K562 (cell line): ENCODE results near the gene RTCA. TPM values are rescaled to one million over a fixed set of nuclear protein-coding genes. Genes with fewer than 3 reads are reported as not detected.

Experiments
- DNMT1 ChIP-seq: fragments of 450-650 bp; IDR thresholded peaks from 2 replicates; pipeline ENCODE4 v1.6.1; 2016; ENCODE audit warnings: antibody characterized with exemption, mild to moderate bottlenecking
- FOXJ2 ChIP-seq: fragments of 200-800 bp; sonication (Bioruptor generic); IDR thresholded peaks from 2 replicates; pipeline ENCODE4 v1.6.1; 2016; ENCODE audit warnings: missing genetic modification characterization, missing compliant biosample characterization
- MECOM ChIP-seq: fragments of 250-450 bp; sonication (Bioruptor Pico); IDR thresholded peaks from 2 replicates; pipeline ENCODE4 v1.8.0; 2022; ENCODE audit warnings: inconsistent platforms
- MEIS2 ChIP-seq: fragments of 450-650 bp; IDR thresholded peaks from 2 replicates; pipeline ENCODE4 v1.6.1; 2014; ENCODE audit warnings: mild to moderate bottlenecking; ENCODE audit not compliant: partially characterized antibody
- ZNF133 ChIP-seq: fragments of 250-450 bp; sonication (Bioruptor Pico); IDR thresholded peaks from 2 replicates; pipeline ENCODE4 v1.4.0; 2020; ENCODE audit warnings: mild to moderate bottlenecking
- polyA plus RNA-seq, 8 experiments: library from polyadenylated mRNA; depleted of rRNA in 4 of 8; stranded (reverse) in 5 of 8; unstranded in 3 of 8; fragments of >200 nt; fragmentation: Nextera tagmentation in 2 of 8; fragmentation: Illumina TruSeq in 1 of 8; extraction: Ambion mirVana in 2 of 8; extraction: Trizol in 1 of 8; gene quantifications; 2 replicates each; pipeline versions ENCODE4 v1.2.1 to v1.2.3, GENCODE V29; 2011 to 2014; ENCODE audit warnings: inconsistent platforms in 1 of 8, missing spikeins in 1 of 8
- total RNA-seq, 7 experiments: library from RNA; depleted of rRNA in 6 of 7; stranded (reverse); fragments of >200 nt in 6 of 7; fragmentation: Illumina TruSeq in 2 of 7; extraction: Trizol in 2 of 7; gene quantifications; 2 replicates each; pipeline versions ENCODE4 v1.2.1 to v1.2.3, GENCODE V29; 2011 to 2021; ENCODE audit warnings: low replicate concordance in 1 of 7
- TF ChIP-seq, protein P1 (sequence below): fragments of 450-650 bp; IDR thresholded peaks from 2 replicates; pipeline ENCODE4 v1.6.1; 2016; ENCODE audit warnings: mild to moderate bottlenecking, moderate library complexity

RTCA gene
- total and polyA plus RNA-seq, 9 of the 15 experiments (the other 6 are each of a cell fraction or from before 2014, with no cell fraction given), result 11.6 to 57.2 (median 43.2) TPM

DNA sequence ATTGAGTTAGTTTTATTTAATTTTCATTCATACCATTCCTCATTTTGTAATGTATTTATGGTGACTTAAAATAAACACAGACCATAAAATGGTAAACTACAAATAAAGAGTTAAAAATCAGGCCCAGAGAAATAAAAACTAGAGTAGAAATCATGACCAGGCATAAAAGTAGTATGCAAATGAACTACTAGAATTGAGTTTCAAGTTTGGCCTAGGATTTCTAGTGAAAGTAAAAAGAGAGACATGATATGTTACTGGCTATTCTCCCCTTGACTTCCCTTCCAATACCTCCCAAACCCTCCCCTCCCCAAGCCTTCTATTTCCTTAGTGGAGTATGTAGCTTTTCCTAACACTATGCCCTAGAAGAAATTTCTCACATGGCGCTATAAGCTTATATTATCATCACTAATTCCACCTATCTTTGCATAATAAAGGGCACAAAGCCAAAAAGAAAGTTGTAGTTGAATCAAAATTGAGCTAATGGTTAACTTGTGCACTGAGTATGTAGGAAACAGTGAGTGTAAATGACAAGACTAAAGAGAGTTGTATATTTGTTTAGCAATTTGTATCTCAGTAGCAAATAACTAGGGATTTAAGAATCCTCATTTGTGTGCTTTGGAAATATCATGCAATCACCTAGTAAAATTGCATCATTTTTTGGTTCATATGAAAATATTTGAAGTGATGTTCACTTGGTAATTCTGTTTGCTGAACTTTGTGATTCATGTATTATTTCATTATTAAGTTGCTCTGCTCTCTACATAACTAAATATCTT, 56.6 kb downstream of the RTCA start (continued):
- TF ChIP-seq, protein P1, sequence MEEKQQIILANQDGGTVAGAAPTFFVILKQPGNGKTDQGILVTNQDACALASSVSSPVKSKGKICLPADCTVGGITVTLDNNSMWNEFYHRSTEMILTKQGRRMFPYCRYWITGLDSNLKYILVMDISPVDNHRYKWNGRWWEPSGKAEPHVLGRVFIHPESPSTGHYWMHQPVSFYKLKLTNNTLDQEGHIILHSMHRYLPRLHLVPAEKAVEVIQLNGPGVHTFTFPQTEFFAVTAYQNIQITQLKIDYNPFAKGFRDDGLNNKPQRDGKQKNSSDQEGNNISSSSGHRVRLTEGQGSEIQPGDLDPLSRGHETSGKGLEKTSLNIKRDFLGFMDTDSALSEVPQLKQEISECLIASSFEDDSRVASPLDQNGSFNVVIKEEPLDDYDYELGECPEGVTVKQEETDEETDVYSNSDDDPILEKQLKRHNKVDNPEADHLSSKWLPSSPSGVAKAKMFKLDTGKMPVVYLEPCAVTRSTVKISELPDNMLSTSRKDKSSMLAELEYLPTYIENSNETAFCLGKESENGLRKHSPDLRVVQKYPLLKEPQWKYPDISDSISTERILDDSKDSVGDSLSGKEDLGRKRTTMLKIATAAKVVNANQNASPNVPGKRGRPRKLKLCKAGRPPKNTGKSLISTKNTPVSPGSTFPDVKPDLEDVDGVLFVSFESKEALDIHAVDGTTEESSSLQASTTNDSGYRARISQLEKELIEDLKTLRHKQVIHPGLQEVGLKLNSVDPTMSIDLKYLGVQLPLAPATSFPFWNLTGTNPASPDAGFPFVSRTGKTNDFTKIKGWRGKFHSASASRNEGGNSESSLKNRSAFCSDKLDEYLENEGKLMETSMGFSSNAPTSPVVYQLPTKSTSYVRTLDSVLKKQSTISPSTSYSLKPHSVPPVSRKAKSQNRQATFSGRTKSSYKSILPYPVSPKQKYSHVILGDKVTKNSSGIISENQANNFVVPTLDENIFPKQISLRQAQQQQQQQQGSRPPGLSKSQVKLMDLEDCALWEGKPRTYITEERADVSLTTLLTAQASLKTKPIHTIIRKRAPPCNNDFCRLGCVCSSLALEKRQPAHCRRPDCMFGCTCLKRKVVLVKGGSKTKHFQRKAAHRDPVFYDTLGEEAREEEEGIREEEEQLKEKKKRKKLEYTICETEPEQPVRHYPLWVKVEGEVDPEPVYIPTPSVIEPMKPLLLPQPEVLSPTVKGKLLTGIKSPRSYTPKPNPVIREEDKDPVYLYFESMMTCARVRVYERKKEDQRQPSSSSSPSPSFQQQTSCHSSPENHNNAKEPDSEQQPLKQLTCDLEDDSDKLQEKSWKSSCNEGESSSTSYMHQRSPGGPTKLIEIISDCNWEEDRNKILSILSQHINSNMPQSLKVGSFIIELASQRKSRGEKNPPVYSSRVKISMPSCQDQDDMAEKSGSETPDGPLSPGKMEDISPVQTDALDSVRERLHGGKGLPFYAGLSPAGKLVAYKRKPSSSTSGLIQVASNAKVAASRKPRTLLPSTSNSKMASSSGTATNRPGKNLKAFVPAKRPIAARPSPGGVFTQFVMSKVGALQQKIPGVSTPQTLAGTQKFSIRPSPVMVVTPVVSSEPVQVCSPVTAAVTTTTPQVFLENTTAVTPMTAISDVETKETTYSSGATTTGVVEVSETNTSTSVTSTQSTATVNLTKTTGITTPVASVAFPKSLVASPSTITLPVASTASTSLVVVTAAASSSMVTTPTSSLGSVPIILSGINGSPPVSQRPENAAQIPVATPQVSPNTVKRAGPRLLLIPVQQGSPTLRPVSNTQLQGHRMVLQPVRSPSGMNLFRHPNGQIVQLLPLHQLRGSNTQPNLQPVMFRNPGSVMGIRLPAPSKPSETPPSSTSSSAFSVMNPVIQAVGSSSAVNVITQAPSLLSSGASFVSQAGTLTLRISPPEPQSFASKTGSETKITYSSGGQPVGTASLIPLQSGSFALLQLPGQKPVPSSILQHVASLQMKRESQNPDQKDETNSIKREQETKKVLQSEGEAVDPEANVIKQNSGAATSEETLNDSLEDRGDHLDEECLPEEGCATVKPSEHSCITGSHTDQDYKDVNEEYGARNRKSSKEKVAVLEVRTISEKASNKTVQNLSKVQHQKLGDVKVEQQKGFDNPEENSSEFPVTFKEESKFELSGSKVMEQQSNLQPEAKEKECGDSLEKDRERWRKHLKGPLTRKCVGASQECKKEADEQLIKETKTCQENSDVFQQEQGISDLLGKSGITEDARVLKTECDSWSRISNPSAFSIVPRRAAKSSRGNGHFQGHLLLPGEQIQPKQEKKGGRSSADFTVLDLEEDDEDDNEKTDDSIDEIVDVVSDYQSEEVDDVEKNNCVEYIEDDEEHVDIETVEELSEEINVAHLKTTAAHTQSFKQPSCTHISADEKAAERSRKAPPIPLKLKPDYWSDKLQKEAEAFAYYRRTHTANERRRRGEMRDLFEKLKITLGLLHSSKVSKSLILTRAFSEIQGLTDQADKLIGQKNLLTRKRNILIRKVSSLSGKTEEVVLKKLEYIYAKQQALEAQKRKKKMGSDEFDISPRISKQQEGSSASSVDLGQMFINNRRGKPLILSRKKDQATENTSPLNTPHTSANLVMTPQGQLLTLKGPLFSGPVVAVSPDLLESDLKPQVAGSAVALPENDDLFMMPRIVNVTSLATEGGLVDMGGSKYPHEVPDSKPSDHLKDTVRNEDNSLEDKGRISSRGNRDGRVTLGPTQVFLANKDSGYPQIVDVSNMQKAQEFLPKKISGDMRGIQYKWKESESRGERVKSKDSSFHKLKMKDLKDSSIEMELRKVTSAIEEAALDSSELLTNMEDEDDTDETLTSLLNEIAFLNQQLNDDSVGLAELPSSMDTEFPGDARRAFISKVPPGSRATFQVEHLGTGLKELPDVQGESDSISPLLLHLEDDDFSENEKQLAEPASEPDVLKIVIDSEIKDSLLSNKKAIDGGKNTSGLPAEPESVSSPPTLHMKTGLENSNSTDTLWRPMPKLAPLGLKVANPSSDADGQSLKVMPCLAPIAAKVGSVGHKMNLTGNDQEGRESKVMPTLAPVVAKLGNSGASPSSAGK, result no peak
- no peak for TF ChIP-seq ZNF133
- TF ChIP-seq MECOM, result peak; percentile 34; the same call in 1 of the 2 replicates
- no peak for TF ChIP-seq MEIS2
- no peak for TF ChIP-seq FOXJ2 (tag)
- TF ChIP-seq DNMT1, result no peak
